MM.1S (cell line): ENCODE data around the gene FAM181A.

Source experiments
- CTCF ChIP-seq: fragments of 300-600 bp; sonication (generic); IDR thresholded peaks from 2 replicates; pipeline ENCODE4 v1.5.1; 2016; ENCODE audit warnings: antibody characterized with exemption, low read length, mixed read lengths
- EZH2 ChIP-seq: fragments of 300-600 bp; sonication (generic); optimal IDR thresholded peaks from 2 replicates; pipeline ENCODE3; 2017; ENCODE audit warnings: low read depth, mild to moderate bottlenecking, antibody characterized with exemption, low read length, mixed read lengths
- EZH2phosphoT487 ChIP-seq: fragments of 300-600 bp; sonication (generic); IDR thresholded peaks from 2 replicates; pipeline ENCODE4 v1.6.1; 2018; ENCODE audit warnings: antibody characterized with exemption, low read length

GRCh38 chr14:93951635-93952540 lies 24.7 kb downstream of the FAM181A start:
- TF ChIP-seq CTCF (no peak), EZH2 (no peak), EZH2phosphoT487 (no peak)
